ENCODE results near the gene ANO9. TPM values are rescaled to one million over a fixed set of nuclear protein-coding genes. Genes with fewer than 3 reads are reported as not detected.

ANO9 gene
- total and polyA plus RNA-seq, 2 experiments from 2014 or later: not detected

DNA sequence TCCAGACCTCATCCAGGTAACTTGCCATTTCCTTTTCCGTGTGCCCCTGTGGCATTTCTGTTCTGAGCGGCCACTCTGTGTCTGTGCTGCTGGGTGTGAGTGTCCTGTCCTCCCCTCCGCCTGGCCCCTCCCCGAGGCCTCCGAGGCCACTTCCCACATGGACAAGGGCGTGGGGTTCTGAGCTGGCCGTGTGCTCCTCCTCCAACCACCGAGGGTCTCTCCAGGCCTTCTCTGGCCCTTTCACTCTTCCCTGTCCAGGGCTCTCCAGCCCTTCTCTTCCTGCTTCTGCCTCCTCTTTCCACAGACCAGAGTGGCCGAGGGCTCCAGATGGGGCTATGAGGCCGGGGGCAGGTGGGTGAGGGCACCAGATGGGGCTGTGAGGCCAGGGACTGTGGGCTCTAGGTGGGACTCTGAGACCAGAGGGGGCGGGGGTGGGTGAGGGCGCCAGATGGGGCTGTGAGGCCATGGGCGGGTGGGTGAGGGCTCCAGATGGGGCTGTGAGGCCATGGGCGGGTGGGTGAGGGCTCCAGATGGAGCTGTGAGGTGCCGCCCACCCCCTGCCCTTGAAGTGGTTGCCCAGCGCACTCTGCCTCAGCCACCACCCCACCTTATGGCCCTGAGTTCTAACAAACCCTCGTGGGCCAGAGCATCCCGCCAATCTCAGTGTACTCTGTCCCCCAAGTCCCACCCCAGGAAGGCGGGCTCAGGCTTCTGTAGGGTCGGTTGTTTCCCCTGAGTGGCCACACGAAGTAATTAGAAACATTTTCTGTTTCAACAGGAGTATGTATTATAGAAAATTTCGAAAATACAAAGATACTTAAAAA lies 32.4 kb upstream of the ANO9 start:
- Histone ChIP-seq H3K27ac (no peak overlapping the region), H3K36me3 (ENCODE audit: low read depth) (no peaks in the 10 kb centered on the region), H4K20me1 (ENCODE audit: insufficient read depth) (no peaks in the 10 kb centered on the region), H2AFZ (no peak overlapping the region), H3K9me2 (ENCODE audit: insufficient read depth) (no peaks in the 10 kb centered on the region), H3K9me3 (ENCODE audit: low read depth) (no peaks in the 10 kb centered on the region), H3K27me3 (replicated peaks; ENCODE audit: insufficient read depth) (no peaks in the 10 kb centered on the region), H3K9ac (no peak overlapping the region), H3F3A (ENCODE audit: insufficient read depth) (no peaks in the 10 kb centered on the region), H3K4me1 (ENCODE audit: insufficient read depth) (peaks cover 5% of the 10 kb centered on the region; the same call in 1 of the 2 replicates), H3K4me2 (ENCODE audit: unreplicated experiment) (no peak overlapping the region), H3K4me3 (no peak overlapping the region), H3K79me2 (ENCODE audit: insufficient read depth) (peaks cover 57% of the 10 kb centered on the region)
- in situ Hi-C loops (cut with MboI): no loop called here
- no peak for TF ChIP-seq EZH2phosphoT487 (IDR thresholded peaks at IDR 0.05; ENCODE audit: insufficient read depth, low read depth)
- no peak for TF ChIP-seq EZH2 (IDR thresholded peaks at IDR 0.05; ENCODE audit: insufficient read depth, poor library complexity, severe bottlenecking)
- DNase-seq: no peak
- WGBS, 2 experiments (ENCODE audit: low coverage in 1 of 2, low lambda C conversion rate in 2 of 2, missing lambda C conversion rate in 2 of 2): 85 to 86% methylated on average over 16 to 22 of the region's 22 CpGs

DNA sequence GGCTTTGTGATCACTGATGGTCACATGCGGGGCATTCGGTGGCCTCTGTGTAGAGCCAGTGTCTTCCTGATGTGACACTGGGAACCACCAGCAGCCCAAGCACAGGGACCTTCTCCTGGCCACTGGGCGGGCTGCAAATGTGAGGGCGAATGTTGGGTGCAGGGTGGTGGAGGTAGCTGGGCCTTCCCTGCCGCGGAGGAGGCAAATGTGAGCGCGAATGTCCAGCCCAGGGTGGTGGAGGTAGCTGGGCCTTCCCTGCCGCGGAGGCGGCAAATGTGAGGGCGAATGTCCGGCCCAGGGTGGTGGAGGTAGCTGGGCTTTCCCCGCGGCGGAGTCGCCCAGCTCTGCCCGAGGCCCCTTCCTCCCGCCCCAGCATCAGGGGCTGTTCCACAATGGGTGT lies 31.6 kb upstream of the ANO9 start:
- Histone ChIP-seq H3K4me3 (no peak overlapping the region), H3K27me3 (replicated peaks; ENCODE audit: insufficient read depth) (no peaks in the 10 kb centered on the region), H3K9me3 (ENCODE audit: low read depth) (no peaks in the 10 kb centered on the region), H3K9me2 (ENCODE audit: insufficient read depth) (no peaks in the 10 kb centered on the region), H2AFZ (no peak overlapping the region), H4K20me1 (ENCODE audit: insufficient read depth) (no peaks in the 10 kb centered on the region), H3K9ac (no peak overlapping the region), H3K4me2 (ENCODE audit: unreplicated experiment) (no peak overlapping the region), H3F3A (ENCODE audit: insufficient read depth) (peaks cover 5% of the 10 kb centered on the region; the same call in 1 of the 2 replicates), H3K27ac (no peak overlapping the region), H3K36me3 (ENCODE audit: low read depth) (no peaks in the 10 kb centered on the region), H3K4me1 (ENCODE audit: insufficient read depth) (peaks cover 5% of the 10 kb centered on the region; the same call in 1 of the 2 replicates), H3K79me2 (ENCODE audit: insufficient read depth) (peaks cover 57% of the 10 kb centered on the region)
- DNase-seq: no peak
- in situ Hi-C loops (cut with MboI): no loop called here
- WGBS, 2 experiments (ENCODE audit: low coverage in 1 of 2, low lambda C conversion rate in 2 of 2, missing lambda C conversion rate in 2 of 2): 97 to 100% methylated on average over 11 to 19 of the region's 19 CpGs
- TF ChIP-seq EZH2 (IDR thresholded peaks at IDR 0.05; ENCODE audit: insufficient read depth, poor library complexity, severe bottlenecking) (no peak), EZH2phosphoT487 (IDR thresholded peaks at IDR 0.05; ENCODE audit: insufficient read depth, low read depth) (no peak)

DNA sequence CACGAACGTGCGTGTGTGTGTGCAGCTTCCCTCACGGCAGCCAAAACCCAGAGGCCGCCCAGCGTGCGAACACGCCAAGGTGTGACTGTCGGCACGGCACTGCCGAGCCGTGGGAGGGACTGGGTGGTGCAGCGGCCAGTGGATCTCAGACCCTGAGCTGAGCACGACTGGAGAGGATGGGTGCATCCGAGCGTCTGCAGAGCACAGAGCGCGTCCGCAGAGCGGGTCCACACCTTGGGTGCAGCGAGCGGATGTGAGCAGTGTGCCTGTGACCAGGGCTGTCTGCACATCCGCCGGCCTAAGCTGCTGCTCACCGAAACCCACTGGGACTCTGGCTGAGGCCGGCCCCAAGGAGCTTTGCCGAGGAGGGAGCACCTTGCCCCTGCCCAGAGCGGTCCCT lies 31.0 kb upstream of the ANO9 start:
- no peaks in the 10 kb centered on the region for H4K20me1 ChIP-seq (ENCODE audit: insufficient read depth)
- H3K79me2 ChIP-seq (ENCODE audit: insufficient read depth): peaks cover 57% of the 10 kb centered on the region
- no peaks in the 10 kb centered on the region for H3K9me2 ChIP-seq (ENCODE audit: insufficient read depth)
- no peaks in the 10 kb centered on the region for H3K27me3 ChIP-seq (replicated peaks; ENCODE audit: insufficient read depth)
- H3K4me3 ChIP-seq: no peak overlapping the region
- no peak overlapping the region for H3K4me2 ChIP-seq (ENCODE audit: unreplicated experiment)
- 93 to 95% methylated on average over 21 to 28 of the region's 28 CpGs for WGBS, 2 experiments (ENCODE audit: low coverage in 1 of 2, low lambda C conversion rate in 2 of 2, missing lambda C conversion rate in 2 of 2)
- H3F3A ChIP-seq (ENCODE audit: insufficient read depth): peaks cover 10% of the 10 kb centered on the region; the same call in 1 of the 2 replicates
- no peak overlapping the region for H3K27ac ChIP-seq
- H2AFZ ChIP-seq: no peak overlapping the region
- no peak for TF ChIP-seq EZH2phosphoT487 (IDR thresholded peaks at IDR 0.05; ENCODE audit: insufficient read depth, low read depth)
- TF ChIP-seq EZH2 (IDR thresholded peaks at IDR 0.05; ENCODE audit: insufficient read depth, poor library complexity, severe bottlenecking): no peak
- H3K9me3 ChIP-seq (ENCODE audit: low read depth): no peaks in the 10 kb centered on the region
- no peak for DNase-seq
- no peaks in the 10 kb centered on the region for H3K36me3 ChIP-seq (ENCODE audit: low read depth)
- H3K9ac ChIP-seq: no peak overlapping the region
- in situ Hi-C loops (cut with MboI): no loop called here
- peaks cover 5% of the 10 kb centered on the region; the same call in 1 of the 2 replicates for H3K4me1 ChIP-seq (ENCODE audit: insufficient read depth)

DNA sequence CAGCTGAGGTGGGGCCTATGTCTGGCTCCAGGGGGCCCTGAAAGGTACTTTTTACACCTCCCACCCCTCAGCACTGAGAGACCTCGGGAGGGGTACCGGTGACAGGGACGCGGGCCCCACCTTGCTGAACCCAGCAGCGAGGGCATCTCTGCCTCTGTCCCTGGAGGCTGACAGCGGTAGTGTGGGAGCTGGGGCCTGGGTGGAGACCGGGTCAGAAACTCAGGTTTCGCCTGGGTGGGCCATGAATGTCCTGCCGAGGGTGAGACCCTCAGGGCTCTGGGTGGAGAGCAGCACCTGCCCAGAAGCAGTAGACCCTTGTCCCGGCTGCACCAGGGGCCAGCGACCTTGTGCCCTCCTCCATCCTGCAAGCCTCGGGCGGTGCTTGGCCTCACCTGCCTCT lies 30.5 kb upstream of the ANO9 start:
- WGBS, 2 experiments (ENCODE audit: low coverage in 1 of 2, low lambda C conversion rate in 2 of 2, missing lambda C conversion rate in 2 of 2): 90 to 92% methylated on average over 13 of the region's 13 CpGs
- DNase-seq: no peak
- Histone ChIP-seq H3K9ac (no peak overlapping the region), H3K9me2 (ENCODE audit: insufficient read depth) (no peaks in the 10 kb centered on the region), H3K36me3 (ENCODE audit: low read depth) (no peaks in the 10 kb centered on the region), H2AFZ (no peak overlapping the region), H3K4me3 (no peak overlapping the region), H3K27ac (no peak overlapping the region), H3F3A (ENCODE audit: insufficient read depth) (peaks cover 10% of the 10 kb centered on the region; the same call in 1 of the 2 replicates), H3K4me2 (ENCODE audit: unreplicated experiment) (no peak overlapping the region), H4K20me1 (ENCODE audit: insufficient read depth) (no peaks in the 10 kb centered on the region), H3K27me3 (replicated peaks; ENCODE audit: insufficient read depth) (no peaks in the 10 kb centered on the region), H3K4me1 (ENCODE audit: insufficient read depth) (peaks cover 5% of the 10 kb centered on the region; the same call in 1 of the 2 replicates), H3K79me2 (ENCODE audit: insufficient read depth) (peaks cover 55% of the 10 kb centered on the region), H3K9me3 (ENCODE audit: low read depth) (no peaks in the 10 kb centered on the region)
- no peak for TF ChIP-seq EZH2phosphoT487 (IDR thresholded peaks at IDR 0.05; ENCODE audit: insufficient read depth, low read depth)
- TF ChIP-seq EZH2 (IDR thresholded peaks at IDR 0.05; ENCODE audit: insufficient read depth, poor library complexity, severe bottlenecking): no peak
- in situ Hi-C loops (cut with MboI): no loop called here
